Right forelimb (tissue), 1 donor: ENCODE measurements around the gene TM4SF1.

Source experiments
- DNase-seq: peaks from one replicate; pipeline ENCODE4 v3.0.0-alpha.2; 2018

The TM4SF1 gene

GRCh38 chr3:149374793-149375500, 2.5 kb downstream of the TM4SF1 start:
- no peak for DNase-seq

GRCh38 chr3:149374391-149374790, 3.1 kb downstream of the TM4SF1 start:
- no peak for DNase-seq

GRCh38 chr3:149373235-149374125, 4.0 kb downstream of the TM4SF1 start:
- DNase-seq, result no peak

- no peak for DNase-seq
Measured at GRCh38 chr3:149371723-149372114, 5.7 kb downstream of the TM4SF1 start.

GRCh38 chr3:149371001-149371722, 6.3 kb downstream of the TM4SF1 start:
- DNase-seq, result no peak

GRCh38 chr3:149369991-149370866, 7.2 kb downstream of the TM4SF1 start:
- DNase-seq, result no peak

GRCh38 chr3:149368674-149369497, 8.6 kb downstream of the TM4SF1 start:
- DNase-seq, result no peak

- DNase-seq, result no peak
Measured at GRCh38 chr3:149368201-149368673, 9.2 kb downstream of the TM4SF1 start.

GRCh38 chr3:149366941-149367840, 10.3 kb downstream of the TM4SF1 start:
- no peak for DNase-seq

GRCh38 chr3:149366031-149366430, 11.4 kb downstream of the TM4SF1 start:
- no peak for DNase-seq

GRCh38 chr3:149364624-149365023, 12.8 kb downstream of the TM4SF1 start:
- no peak for DNase-seq

- no peak for DNase-seq
Measured at GRCh38 chr3:149363053-149363452, 14.4 kb downstream of the TM4SF1 start.

GRCh38 chr3:149362366-149362765, 15.1 kb downstream of the TM4SF1 start:
- no peak for DNase-seq

GRCh38 chr3:149356630-149357029, 20.8 kb downstream of the TM4SF1 start:
- DNase-seq, result no peak

- no peak for DNase-seq
Measured at GRCh38 chr3:149356044-149356592, 21.3 kb downstream of the TM4SF1 start.

GRCh38 chr3:149353581-149354184, 23.8 kb downstream of the TM4SF1 start:
- DNase-seq, result no peak

GRCh38 chr3:149352556-149352955, 24.9 kb downstream of the TM4SF1 start:
- no peak for DNase-seq

GRCh38 chr3:149343951-149344350, 33.5 kb downstream of the TM4SF1 start:
- no peak for DNase-seq
